H9 (cell line): ENCODE results near the gene SMCO3. TPM values are rescaled to one million over a fixed set of nuclear protein-coding genes. Genes with fewer than 3 reads are reported as not detected.

Source experiments
- DNase-seq: peaks from one replicate; pipeline ENCODE4 v3.0.0-alpha.2; 2017
- H2AFZ ChIP-seq: one replicate; pipeline ENCODE4 v1.6.1; 2013; ENCODE audit warnings: mild to moderate bottlenecking, low read length, control low read depth, moderate library complexity
- H2AK5ac ChIP-seq: 2 replicates; pipeline ENCODE4 v1.6.1; 2013; ENCODE audit warnings: low read length, control low read depth, mixed read lengths; ENCODE audit not compliant: insufficient read length
- H2BK120ac ChIP-seq: one replicate; pipeline ENCODE4 v1.6.1; 2013; ENCODE audit warnings: low read depth, mild to moderate bottlenecking, low read length, control low read depth, inconsistent platforms; ENCODE audit not compliant: poor library complexity, severe bottlenecking
- H2BK12ac ChIP-seq: 2 replicates; pipeline ENCODE4 v1.6.1; 2013; ENCODE audit warnings: low read length, control low read depth, mixed read lengths, low read depth; ENCODE audit not compliant: insufficient read length
- H2BK15ac ChIP-seq: 2 replicates; pipeline ENCODE4 v1.6.1; 2013; ENCODE audit warnings: low read depth, low read length, control low read depth
- H2BK20ac ChIP-seq: one replicate; pipeline ENCODE4 v1.6.1; 2013; ENCODE audit warnings: low read depth, mild to moderate bottlenecking, low read length, control low read depth, inconsistent platforms; ENCODE audit not compliant: poor library complexity, severe bottlenecking
- H2BK5ac ChIP-seq: 2 replicates; pipeline ENCODE4 v1.6.1; 2013; ENCODE audit warnings: low read length, control low read depth, mixed read lengths; ENCODE audit not compliant: insufficient read length
- H3K14ac ChIP-seq: 2 replicates; pipeline ENCODE4 v1.6.1; 2013; ENCODE audit warnings: low read length, control low read depth; ENCODE audit not compliant: insufficient read depth
- H3K18ac ChIP-seq: 2 replicates; pipeline ENCODE4 v1.6.1; 2013; ENCODE audit warnings: low read depth, mild to moderate bottlenecking, mixed read lengths, low read length, control low read depth; ENCODE audit not compliant: insufficient read length
- H3K23ac ChIP-seq: 2 replicates; pipeline ENCODE4 v1.6.1; 2013; ENCODE audit warnings: low read length, control low read depth, mixed read lengths, low read depth; ENCODE audit not compliant: insufficient read length
- H3K23me2 ChIP-seq: 2 replicates; pipeline ENCODE4 v1.6.1; 2013; ENCODE audit warnings: low read depth, mild to moderate bottlenecking, mixed read lengths, low read length, control low read depth; ENCODE audit not compliant: insufficient read length, poor library complexity, severe bottlenecking
- H3K27ac ChIP-seq: 2 replicates; pipeline ENCODE4 v1.5.1; 2013; ENCODE audit warnings: low read length, control low read depth, mixed read lengths, low read depth; ENCODE audit not compliant: insufficient read length
- H3K27me3 ChIP-seq: 2 replicates; pipeline ENCODE4 v1.6.1; 2013; ENCODE audit warnings: low read length, control low read depth, inconsistent platforms; ENCODE audit not compliant: insufficient read depth
- H3K4ac ChIP-seq: 2 replicates; pipeline ENCODE4 v1.6.1; 2013; ENCODE audit warnings: low read depth, mild to moderate bottlenecking, control low read depth, inconsistent platforms, low read length, moderate library complexity
- H3K4me1 ChIP-seq: 2 replicates; pipeline ENCODE4 v1.6.1; 2013; ENCODE audit warnings: low read length, control low read depth, inconsistent platforms; ENCODE audit not compliant: insufficient read depth
- H3K4me2 ChIP-seq: 2 replicates; pipeline ENCODE4 v1.6.1; 2013; ENCODE audit warnings: low read length, control low read depth, mixed read lengths; ENCODE audit not compliant: insufficient read length, insufficient read depth
- H3K56ac ChIP-seq: 2 replicates; pipeline ENCODE4 v1.6.1; 2013; ENCODE audit warnings: low read depth, mild to moderate bottlenecking, mixed read lengths, low read length, control low read depth; ENCODE audit not compliant: insufficient read length
- H3K79me1 ChIP-seq: 2 replicates; pipeline ENCODE4 v1.6.1; 2013; ENCODE audit warnings: low read depth, mild to moderate bottlenecking, moderate library complexity, low read length, control low read depth, inconsistent platforms; ENCODE audit not compliant: insufficient read depth, poor library complexity, severe bottlenecking
- H3K79me2 ChIP-seq: 2 replicates; pipeline ENCODE4 v1.6.1; 2013; ENCODE audit warnings: low read length, control low read depth, inconsistent platforms; ENCODE audit not compliant: insufficient read depth
- H3K9ac ChIP-seq: 2 replicates; pipeline ENCODE4 v1.6.1; 2013; ENCODE audit warnings: low read length, control low read depth, mixed read lengths; ENCODE audit not compliant: insufficient read length; ENCODE audit errors: extremely low read depth
- H3K9me3 ChIP-seq: one replicate; pipeline ENCODE4 v1.6.1; 2013; ENCODE audit warnings: low read depth, low read length, inconsistent platforms; ENCODE audit not compliant: control insufficient read depth
- H3T11ph ChIP-seq: one replicate; pipeline ENCODE4 v1.6.1; 2013; ENCODE audit warnings: mild to moderate bottlenecking, low read length, control low read depth, inconsistent platforms
- H4K20me1 ChIP-seq: one replicate; pipeline ENCODE4 v1.6.1; 2013; ENCODE audit not compliant: control insufficient read depth, insufficient read length, insufficient read depth
- H4K5ac ChIP-seq: 2 replicates; pipeline ENCODE4 v1.6.1; 2013; ENCODE audit warnings: low read depth, mild to moderate bottlenecking, mixed read lengths, low read length, control low read depth; ENCODE audit not compliant: insufficient read length
- H4K8ac ChIP-seq: replicated peaks from 2 replicates; pipeline ENCODE4 v1.6.1; 2013; ENCODE audit warnings: low read length, control low read depth, mixed read lengths, low read depth; ENCODE audit not compliant: insufficient read length
- H4K91ac ChIP-seq: 2 replicates; pipeline ENCODE4 v1.6.1; 2013; ENCODE audit warnings: low read depth, mild to moderate bottlenecking, moderate library complexity, mixed read lengths, low read length, control low read depth; ENCODE audit not compliant: insufficient read length
- H3K27ac Mint-ChIP-seq, 3 experiments: 2 replicates in 2 of 3; 3 replicates in 1 of 3; pipeline ENCODE4 v1.8.0; 2020 to 2021; ENCODE audit warnings: mixed read lengths in 3 of 3, mild to moderate bottlenecking in 1 of 3, moderate library complexity in 1 of 3
- H3K27me3 Mint-ChIP-seq: 2 replicates; pipeline ENCODE4 v1.8.0; 2021; ENCODE audit warnings: low read depth, mild to moderate bottlenecking, moderate library complexity, mixed read lengths
- H3K36me3 Mint-ChIP-seq, 3 experiments: 2 replicates in 2 of 3; 3 replicates in 1 of 3; pipeline ENCODE4 v1.8.0; 2020 to 2021; ENCODE audit warnings: low read depth in 3 of 3, mixed read lengths in 3 of 3; ENCODE audit not compliant: insufficient read depth in 1 of 3
- H3K4me1 Mint-ChIP-seq, 2 experiments: 2 replicates each; pipeline ENCODE4 v1.8.0; 2020; ENCODE audit warnings: mixed read lengths in 2 of 2
- H3K4me3 Mint-ChIP-seq, 2 experiments: 2 replicates in 1 of 2; 3 replicates in 1 of 2; pipeline ENCODE4 v1.8.0; 2020 to 2021; ENCODE audit warnings: mild to moderate bottlenecking in 2 of 2, mixed read lengths in 2 of 2, moderate library complexity in 1 of 2
- H3K9me3 Mint-ChIP-seq, 2 experiments: 2 replicates in 1 of 2; 3 replicates in 1 of 2; pipeline ENCODE4 v1.8.0; 2020; ENCODE audit warnings: mild to moderate bottlenecking in 2 of 2, mixed read lengths in 2 of 2, moderate library complexity in 1 of 2
- WGBS: extraction: QIAGEN DNeasy Blood & Tissue Kit; methylation state at CpG from one replicate; pipeline ENCODE4 v1.1.7; 2013; ENCODE audit warnings: missing lambda C conversion rate, low lambda C conversion rate, mixed read lengths; ENCODE audit not compliant: insufficient read length; ENCODE audit errors: extremely low coverage; 5-methylcytosine and 5-hydroxymethylcytosine counted together
- total RNA-seq: library from RNA; stranded (reverse); gene quantifications from 2 replicates; pipeline ENCODE4 v1.2.1, GENCODE V29; 2021
- TF ChIP-seq, protein P1 (sequence below): fragments of 200-600 bp; sonication (generic); conservative IDR thresholded peaks from 3 replicates; pipeline ENCODE4 v1.8.0; 2021; ENCODE audit warnings: antibody characterized with exemption, mild to moderate bottlenecking

The SMCO3 gene
- total RNA-seq, 1 experiment from 2014 or later, result not detected

GRCh38 chr12:14827043-14827442 is 13.1 kb upstream of the SMCO3 start:
- Histone ChIP-seq H3K27ac (no peak overlapping the region), H4K5ac (no peak overlapping the region), H4K20me1 (no peaks in the 10 kb centered on the region), H2BK20ac (no peak overlapping the region), H2AFZ (no peak overlapping the region), H3K23ac (no peak overlapping the region), H2BK120ac (no peak overlapping the region), H3K56ac (no peak overlapping the region), H3K4me2 (no peak overlapping the region), H3K23me2 (no peaks in the 10 kb centered on the region), H3K4ac (no peak overlapping the region), H3K4me1 (no peaks in the 10 kb centered on the region; the same call in 1 of the 2 replicates), H3T11ph (no peak overlapping the region), H3K9ac (no peak overlapping the region), H4K91ac (no peak overlapping the region), H4K8ac (no peak overlapping the region), H3K79me2 (no peaks in the 10 kb centered on the region; the same call in 1 of the 2 replicates), H3K14ac (no peak overlapping the region), H3K9me3 (no peaks in the 10 kb centered on the region), H2BK5ac (no peak overlapping the region), H3K27me3 (no peaks in the 10 kb centered on the region), H3K79me1 (no peaks in the 10 kb centered on the region), H2BK15ac (no peak overlapping the region), H2BK12ac (no peak overlapping the region), H2AK5ac (no peak overlapping the region), H3K18ac (no peak overlapping the region)
- Mint-ChIP-seq H3K27ac (no peak overlapping the region), H3K4me3 (no peak overlapping the region), H3K9me3 (no peaks in the 10 kb centered on the region), H3K27me3 (no peaks in the 10 kb centered on the region), H3K4me1 (peaks cover 3 to 6% of the 10 kb centered on the region in 2 experiments; a peak in 2 of 4 replicates), H3K36me3 (no peaks in the 10 kb centered on the region)
- no CpG with 5 or more reads among the region's 2 CpGs for WGBS
- DNase-seq, result no peak
- TF ChIP-seq, protein P1, sequence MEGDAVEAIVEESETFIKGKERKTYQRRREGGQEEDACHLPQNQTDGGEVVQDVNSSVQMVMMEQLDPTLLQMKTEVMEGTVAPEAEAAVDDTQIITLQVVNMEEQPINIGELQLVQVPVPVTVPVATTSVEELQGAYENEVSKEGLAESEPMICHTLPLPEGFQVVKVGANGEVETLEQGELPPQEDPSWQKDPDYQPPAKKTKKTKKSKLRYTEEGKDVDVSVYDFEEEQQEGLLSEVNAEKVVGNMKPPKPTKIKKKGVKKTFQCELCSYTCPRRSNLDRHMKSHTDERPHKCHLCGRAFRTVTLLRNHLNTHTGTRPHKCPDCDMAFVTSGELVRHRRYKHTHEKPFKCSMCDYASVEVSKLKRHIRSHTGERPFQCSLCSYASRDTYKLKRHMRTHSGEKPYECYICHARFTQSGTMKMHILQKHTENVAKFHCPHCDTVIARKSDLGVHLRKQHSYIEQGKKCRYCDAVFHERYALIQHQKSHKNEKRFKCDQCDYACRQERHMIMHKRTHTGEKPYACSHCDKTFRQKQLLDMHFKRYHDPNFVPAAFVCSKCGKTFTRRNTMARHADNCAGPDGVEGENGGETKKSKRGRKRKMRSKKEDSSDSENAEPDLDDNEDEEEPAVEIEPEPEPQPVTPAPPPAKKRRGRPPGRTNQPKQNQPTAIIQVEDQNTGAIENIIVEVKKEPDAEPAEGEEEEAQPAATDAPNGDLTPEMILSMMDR, result no peak
